Activated CD4-positive, alpha-beta T cell treated with anti-CD3 and anti-CD28 coated beads, Interleukin-2, amount 10 ng/mL, durations not matched to agents 24 days and 14 days (primary cell): Measurements from ENCODE around the gene SEPTIN6. TPM values are rescaled to one million over a fixed set of nuclear protein-coding genes. Genes with fewer than 3 reads are reported as not detected.

Experiments
- DNase-seq: peaks from one replicate; pipeline ENCODE4 v3.0.0; 2022
- H3K27ac Mint-ChIP-seq: one replicate; pipeline ENCODE4 v1.8.0; 2022; ENCODE audit warnings: mild to moderate bottlenecking, mixed read lengths
- H3K27me3 Mint-ChIP-seq: one replicate; pipeline ENCODE4 v1.8.0; 2022; ENCODE audit warnings: mixed read lengths
- H3K36me3 Mint-ChIP-seq: one replicate; pipeline ENCODE4 v1.8.0; 2022; ENCODE audit warnings: low read depth, mild to moderate bottlenecking, mixed read lengths
- H3K4me1 Mint-ChIP-seq: one replicate; pipeline ENCODE4 v1.8.0; 2021; ENCODE audit warnings: mixed read lengths
- H3K4me3 Mint-ChIP-seq: one replicate; pipeline ENCODE4 v1.8.0; 2022; ENCODE audit warnings: mild to moderate bottlenecking, moderate library complexity, mixed read lengths
- H3K9me3 Mint-ChIP-seq: one replicate; pipeline ENCODE4 v1.8.0; 2021; ENCODE audit warnings: mixed read lengths
- intact Hi-C: fragments of 100-400 bp; cut with micrococcal nuclease; formaldehyde crosslinking; loops from one replicate; pipeline ENCODE4 v1.15.1; 2023
- total RNA-seq: library from RNA; stranded (reverse); gene quantifications from 2 replicates; pipeline ENCODE4 v1.2.3, GENCODE V29; 2022

The SEPTIN6 gene
- total RNA-seq, 1 donor from 2014 or later, result 151 TPM

GRCh38 chrX:119698845-119699244 lies 5.9 kb upstream of the SEPTIN6 start:
- peaks cover 6% of the 10 kb centered on the region for H3K4me1 Mint-ChIP-seq
- peak overlapping the region; percentile 47 for H3K27ac Mint-ChIP-seq

GRCh38 chrX:119696251-119696890 lies 3.4 kb upstream of the SEPTIN6 start:
- no peak overlapping the region for H3K4me3 Mint-ChIP-seq
- H3K27me3 Mint-ChIP-seq, result no peaks in the 10 kb centered on the region
- no peak overlapping the region for H3K27ac Mint-ChIP-seq
- H3K9me3 Mint-ChIP-seq, result no peaks in the 10 kb centered on the region
- intact Hi-C loops, result loop anchor here (5.0 kb wide), 2 partner anchors 36 to 81 kb away; no protein-coding TSS in a partner anchor
- H3K4me1 Mint-ChIP-seq, result peaks cover 6% of the 10 kb centered on the region
- no peak for DNase-seq
- no peaks in the 10 kb centered on the region for H3K36me3 Mint-ChIP-seq

More at GRCh38 chrX:119698845-119699244, 5.9 kb upstream of the SEPTIN6 start:
- H3K27me3 Mint-ChIP-seq, result no peaks in the 10 kb centered on the region
- no peaks in the 10 kb centered on the region for H3K9me3 Mint-ChIP-seq
- H3K4me3 Mint-ChIP-seq, result no peak overlapping the region
- H3K36me3 Mint-ChIP-seq, result no peaks in the 10 kb centered on the region
- peak; percentile 75 for DNase-seq
- intact Hi-C loops, result loop anchor here (5.0 kb wide), 2 partner anchors 33 to 78 kb away; no protein-coding TSS in a partner anchor

- no peaks in the 10 kb centered on the region for H3K9me3 Mint-ChIP-seq
- intact Hi-C loops, result loop anchor here (5.0 kb wide), 2 partner anchors 37 to 82 kb away; no protein-coding TSS in a partner anchor
- peaks cover 6% of the 10 kb centered on the region for H3K4me1 Mint-ChIP-seq
- no peaks in the 10 kb centered on the region for H3K27me3 Mint-ChIP-seq
- no peaks in the 10 kb centered on the region for H3K36me3 Mint-ChIP-seq
- DNase-seq, result no peak
- no peak overlapping the region for H3K4me3 Mint-ChIP-seq
- no peak overlapping the region for H3K27ac Mint-ChIP-seq
Observed at GRCh38 chrX:119695535-119696050, 2.6 kb upstream of the SEPTIN6 start.

- peak; percentile 55 for DNase-seq
- H3K36me3 Mint-ChIP-seq, result peaks cover 3% of the 10 kb centered on the region
- H3K4me3 Mint-ChIP-seq, result no peak overlapping the region
- no peaks in the 10 kb centered on the region for H3K9me3 Mint-ChIP-seq
- peaks cover 6% of the 10 kb centered on the region for H3K4me1 Mint-ChIP-seq
- peak overlapping the region; percentile 11 for H3K27ac Mint-ChIP-seq
- H3K27me3 Mint-ChIP-seq, result no peaks in the 10 kb centered on the region
- intact Hi-C loops, result loop anchor here (5.0 kb wide), 3 partner anchors 37 to 97 kb away; partner anchors contain the start of gene RPL39
Observed at GRCh38 chrX:119694601-119695534, 1.9 kb upstream of the SEPTIN6 start.

- Mint-ChIP-seq H3K9me3 (no peaks in the 10 kb centered on the region), H3K4me3 (peak overlapping the region; percentile 88), H3K27ac (no peak overlapping the region), H3K27me3 (no peaks in the 10 kb centered on the region), H3K4me1 (peaks cover 6% of the 10 kb centered on the region), H3K36me3 (peaks cover 4% of the 10 kb centered on the region)
- intact Hi-C loops, result loop anchor here (1.0 to 5.0 kb wide), 6 partner anchors 39 to 177 kb away; partner anchors contain the start of genes NDUFA1, RNF113A, RPL39 and UBE2A
- no peak for DNase-seq
Observed at GRCh38 chrX:119693996-119694451, 1.1 kb upstream of the SEPTIN6 start.

- Mint-ChIP-seq H3K27me3 (no peaks in the 10 kb centered on the region), H3K36me3 (peaks cover 8% of the 10 kb centered on the region), H3K27ac (peak overlapping the region; percentile 99), H3K4me3 (peak overlapping the region; percentile 96), H3K4me1 (peaks cover 10% of the 10 kb centered on the region), H3K9me3 (no peaks in the 10 kb centered on the region)
- DNase-seq, result peak; percentile 87
- intact Hi-C loops, result loop anchor here (1.0 to 5.0 kb wide), 6 partner anchors 37 to 178 kb away; partner anchors contain the start of genes NDUFA1, RNF113A, RPL39 and UBE2A
Observed at GRCh38 chrX:119692191-119693039, 553 bp downstream of the SEPTIN6 start.

- no peaks in the 10 kb centered on the region for H3K27me3 Mint-ChIP-seq
- peaks cover 11% of the 10 kb centered on the region for H3K36me3 Mint-ChIP-seq
- peak overlapping the region; percentile 99 for H3K27ac Mint-ChIP-seq
- no peaks in the 10 kb centered on the region for H3K9me3 Mint-ChIP-seq
- H3K4me1 Mint-ChIP-seq, result peaks cover 21% of the 10 kb centered on the region
- peak overlapping the region; percentile 96 for H3K4me3 Mint-ChIP-seq
- intact Hi-C loops, result loop anchor here (1.0 to 5.0 kb wide), 2 partner anchors 9 to 101 kb away; partner anchors contain the start of gene RPL39
- DNase-seq, result peak; percentile 87
Observed at GRCh38 chrX:119690921-119691716, 1.8 kb downstream of the SEPTIN6 start.

- no peaks in the 10 kb centered on the region for H3K27me3 Mint-ChIP-seq
- H3K4me3 Mint-ChIP-seq, result peak overlapping the region; percentile 96
- H3K9me3 Mint-ChIP-seq, result no peaks in the 10 kb centered on the region
- DNase-seq, result peak; percentile 83
- H3K4me1 Mint-ChIP-seq, result peaks cover 33% of the 10 kb centered on the region
- peak overlapping the region; percentile 99 for H3K27ac Mint-ChIP-seq
- intact Hi-C loops, result loop anchor here (1.0 kb wide), 1 partner anchor 11 kb away; no protein-coding TSS in a partner anchor
- H3K36me3 Mint-ChIP-seq, result peaks cover 16% of the 10 kb centered on the region
Observed at GRCh38 chrX:119688911-119689321, 4.1 kb downstream of the SEPTIN6 start.

- H3K27me3 Mint-ChIP-seq, result no peaks in the 10 kb centered on the region
- peak overlapping the region; percentile 96 for H3K4me3 Mint-ChIP-seq
- H3K4me1 Mint-ChIP-seq, result peaks cover 39% of the 10 kb centered on the region
- peaks cover 20% of the 10 kb centered on the region for H3K36me3 Mint-ChIP-seq
- H3K27ac Mint-ChIP-seq, result peak overlapping the region; percentile 99
- H3K9me3 Mint-ChIP-seq, result no peaks in the 10 kb centered on the region
- DNase-seq, result peak; percentile 69
- intact Hi-C loops, result loop anchor here (1.0 kb wide), 1 partner anchor 10 kb away; no protein-coding TSS in a partner anchor
Observed at GRCh38 chrX:119687661-119688413, 5.1 kb downstream of the SEPTIN6 start.

- peak overlapping the region; percentile 96 for H3K4me3 Mint-ChIP-seq
- H3K9me3 Mint-ChIP-seq, result no peaks in the 10 kb centered on the region
- no peaks in the 10 kb centered on the region for H3K27me3 Mint-ChIP-seq
- intact Hi-C loops, result no loop called here
- H3K27ac Mint-ChIP-seq, result peak overlapping the region; percentile 99
- peaks cover 23% of the 10 kb centered on the region for H3K36me3 Mint-ChIP-seq
- peaks cover 48% of the 10 kb centered on the region for H3K4me1 Mint-ChIP-seq
- peak; percentile 74 for DNase-seq
Observed at GRCh38 chrX:119686087-119686691, 6.8 kb downstream of the SEPTIN6 start.
